ENCODE measurements around the gene PDGFC. TPM values are rescaled to one million over a fixed set of nuclear protein-coding genes. Genes with fewer than 3 reads are reported as not detected.

PDGFC gene
- total RNA-seq, 2 experiments from 2014 or later = not detected

GRCh38 chr4:156756118-156756517 lies 215.5 kb downstream of the PDGFC start:
- Histone ChIP-seq H3K9me3 (ENCODE audit: low read length) (no peaks in the 10 kb centered on the region), H3K4me1 (ENCODE audit: insufficient read depth, low read length, poor library complexity, severe bottlenecking) (no peaks in the 10 kb centered on the region), H3K4me3 (ENCODE audit: low read depth, low read length, poor library complexity, severe bottlenecking) (no peak overlapping the region), H3K27ac (ENCODE audit: low read depth, low read length, poor library complexity, severe bottlenecking) (no peak overlapping the region), H2AFZ (ENCODE audit: low read length) (no peak overlapping the region), H4K20me1 (ENCODE audit: insufficient read depth, low read length) (no peaks in the 10 kb centered on the region), H3K79me2 (ENCODE audit: insufficient read depth, low read depth, low read length) (no peaks in the 10 kb centered on the region), H3K4me2 (ENCODE audit: low read length) (no peak overlapping the region), H3K9me2 (ENCODE audit: insufficient read depth, low read length) (no peaks in the 10 kb centered on the region), H3K36me3 (ENCODE audit: insufficient read depth, low read length) (no peaks in the 10 kb centered on the region)
- intact Hi-C loops (cut with micrococcal nuclease; ENCODE audit: unreplicated experiment) = no loop called here
- TF ChIP-seq EZH2phosphoT487 (IDR thresholded peaks at IDR 0.05; ENCODE audit: borderline replicate concordance, low read depth, low read length) (no peak), CTCF (conservative IDR thresholded peaks at IDR 0.05; ENCODE audit: low read length) (no peak)
- no peak for DNase-seq (ENCODE audit: low spot score)
- POLR2A ChIA-PET = no interaction called here
- BruUV-seq (replicated peaks) = no TSS peak
- CTCF ChIA-PET (ENCODE audit: unreplicated experiment) = no interaction called here

GRCh38 chr4:156754832-156755570 lies 216.6 kb downstream of the PDGFC start:
- Histone ChIP-seq H3K27ac (ENCODE audit: low read depth, low read length, poor library complexity, severe bottlenecking) (no peak overlapping the region), H3K9me2 (ENCODE audit: insufficient read depth, low read length) (no peaks in the 10 kb centered on the region), H3K4me1 (ENCODE audit: insufficient read depth, low read length, poor library complexity, severe bottlenecking) (no peaks in the 10 kb centered on the region), H3K4me3 (ENCODE audit: low read depth, low read length, poor library complexity, severe bottlenecking) (no peak overlapping the region), H3K9me3 (ENCODE audit: low read length) (no peaks in the 10 kb centered on the region), H3K36me3 (ENCODE audit: insufficient read depth, low read length) (no peaks in the 10 kb centered on the region), H3K79me2 (ENCODE audit: insufficient read depth, low read depth, low read length) (no peaks in the 10 kb centered on the region), H2AFZ (ENCODE audit: low read length) (no peak overlapping the region), H4K20me1 (ENCODE audit: insufficient read depth, low read length) (no peaks in the 10 kb centered on the region), H3K4me2 (ENCODE audit: low read length) (no peak overlapping the region)
- ChIA-PET CTCF (ENCODE audit: unreplicated experiment) (no interaction called here), POLR2A (no interaction called here)
- no peak for TF ChIP-seq CTCF (conservative IDR thresholded peaks at IDR 0.05; ENCODE audit: low read length)
- no peak for TF ChIP-seq EZH2phosphoT487 (IDR thresholded peaks at IDR 0.05; ENCODE audit: borderline replicate concordance, low read depth, low read length)
- intact Hi-C loops (cut with micrococcal nuclease; ENCODE audit: unreplicated experiment) = no loop called here
- DNase-seq (ENCODE audit: low spot score) = no peak
- no TSS peak for BruUV-seq (replicated peaks)

GRCh38 chr4:156751486-156751885 lies 220.1 kb downstream of the PDGFC start:
- H3K9me2 ChIP-seq (ENCODE audit: insufficient read depth, low read length) = no peaks in the 10 kb centered on the region
- no TSS peak for BruUV-seq (replicated peaks)
- intact Hi-C loops (cut with micrococcal nuclease; ENCODE audit: unreplicated experiment) = no loop called here
- H3K27ac ChIP-seq (ENCODE audit: low read depth, low read length, poor library complexity, severe bottlenecking) = no peak overlapping the region
- CTCF ChIA-PET (ENCODE audit: unreplicated experiment) = no interaction called here
- no peaks in the 10 kb centered on the region for H3K4me1 ChIP-seq (ENCODE audit: insufficient read depth, low read length, poor library complexity, severe bottlenecking)
- no peak for DNase-seq (ENCODE audit: low spot score)
- no peaks in the 10 kb centered on the region for H4K20me1 ChIP-seq (ENCODE audit: insufficient read depth, low read length)
- TF ChIP-seq EZH2phosphoT487 (IDR thresholded peaks at IDR 0.05; ENCODE audit: borderline replicate concordance, low read depth, low read length) (no peak), CTCF (conservative IDR thresholded peaks at IDR 0.05; ENCODE audit: low read length) (no peak)
- H3K4me3 ChIP-seq (ENCODE audit: low read depth, low read length, poor library complexity, severe bottlenecking) = no peak overlapping the region
- H3K36me3 ChIP-seq (ENCODE audit: insufficient read depth, low read length) = no peaks in the 10 kb centered on the region
- H3K9me3 ChIP-seq (ENCODE audit: low read length) = no peaks in the 10 kb centered on the region
- H3K79me2 ChIP-seq (ENCODE audit: insufficient read depth, low read depth, low read length) = no peaks in the 10 kb centered on the region
- no peak overlapping the region for H3K4me2 ChIP-seq (ENCODE audit: low read length)
- no peak overlapping the region for H2AFZ ChIP-seq (ENCODE audit: low read length)
- POLR2A ChIA-PET = interaction anchor here (0.6 to 1.0 kb wide), 2 partner anchors 11 to 16 kb away, joined by 3 read pairs; no protein-coding TSS in a partner anchor

Measured in OCI-LY7 (cell line).